Activated CD8-positive, alpha-beta T cell treated with anti-CD3 and anti-CD28 coated beads for 36 hours (primary cell): Measurements from ENCODE around the gene ZNF407. TPM values are rescaled to one million over a fixed set of nuclear protein-coding genes. Genes with fewer than 3 reads are reported as not detected.

Experiments
- ATAC-seq: fragments of 200-7000 bp; cut with Tn5 transposase; one replicate; pipeline ENCODE4 v1.10.0; 2021; ENCODE audit warnings: mild to moderate bottlenecking, moderate library complexity
- CTCF ChIA-PET: fragments of 350-600 bp; sonication (Branson Sonifier 250); formaldehyde crosslinking; loops from one replicate; lab custom pipeline; 2021; ENCODE audit warnings: antibody characterized with exemption; lab: Charles Lee
- POLR2A ChIA-PET: fragments of 350-600 bp; sonication (Branson Sonifier 250); formaldehyde crosslinking; loops from one replicate; lab custom pipeline; 2021; ENCODE audit warnings: antibody characterized with exemption; lab: Charles Lee
- DNase-seq: peaks from one replicate; pipeline ENCODE4 v3.0.0-alpha.2; 2020
- H3K27ac Mint-ChIP-seq: one replicate; pipeline ENCODE4 v1.8.0; 2021; ENCODE audit warnings: mild to moderate bottlenecking, mixed read lengths
- H3K27me3 Mint-ChIP-seq: one replicate; pipeline ENCODE4 v1.8.0; 2021; ENCODE audit warnings: mixed read lengths
- H3K36me3 Mint-ChIP-seq: one replicate; pipeline ENCODE4 v1.8.0; 2021; ENCODE audit warnings: low read depth, mixed read lengths
- H3K4me1 Mint-ChIP-seq: one replicate; pipeline ENCODE4 v1.8.0; 2021; ENCODE audit warnings: low read depth, mixed read lengths
- H3K4me3 Mint-ChIP-seq: one replicate; pipeline ENCODE4 v1.8.0; 2021; ENCODE audit warnings: mild to moderate bottlenecking, moderate library complexity, mixed read lengths
- H3K9me3 Mint-ChIP-seq: one replicate; pipeline ENCODE4 v1.8.0; 2021; ENCODE audit warnings: mixed read lengths
- CTCF ChIP-seq: fragments of 200-600 bp; IDR thresholded peaks from one replicate; pipeline ENCODE4 v1.8.0; 2022; ENCODE audit warnings: antibody characterized with exemption, mild to moderate bottlenecking
- intact Hi-C: fragments of 100-400 bp; cut with micrococcal nuclease; formaldehyde crosslinking; loops from one replicate; pipeline ENCODE4 v1.10.0; 2022
- total RNA-seq, 2 experiments: library from RNA; stranded (reverse); gene quantifications; one replicate each; pipeline ENCODE4 v1.2.3, GENCODE V29; 2021

Gene ZNF407
- total RNA-seq, 2 experiments from 2014 or later, result 9.9 to 10.8 TPM

- no peak for DNase-seq
- CTCF ChIA-PET, result no interaction called here
- no peak overlapping the region for H3K27ac Mint-ChIP-seq
- ATAC-seq, result no peak
- no peak for TF ChIP-seq CTCF
- H3K4me3 Mint-ChIP-seq, result no peak overlapping the region
- H3K27me3 Mint-ChIP-seq, result no peaks in the 10 kb centered on the region
- POLR2A ChIA-PET, result no interaction called here
- peaks cover 23% of the 10 kb centered on the region for H3K9me3 Mint-ChIP-seq
- intact Hi-C loops, result loop anchor here (10.0 kb wide), 1 partner anchor 78 kb away; no protein-coding TSS in a partner anchor
- H3K36me3 Mint-ChIP-seq, result peaks cover 11% of the 10 kb centered on the region
- peaks cover 28% of the 10 kb centered on the region for H3K4me1 Mint-ChIP-seq
Observed at GRCh38 chr18:75072672-75073371, 475.2 kb downstream of the ZNF407 start.

GRCh38 chr18:75073654-75074053 is 476.0 kb downstream of the ZNF407 start:
- Mint-ChIP-seq H3K4me1 (peaks cover 28% of the 10 kb centered on the region), H3K4me3 (no peak overlapping the region), H3K27me3 (no peaks in the 10 kb centered on the region), H3K27ac (no peak overlapping the region), H3K36me3 (peaks cover 11% of the 10 kb centered on the region), H3K9me3 (peaks cover 28% of the 10 kb centered on the region)
- CTCF ChIA-PET, result no interaction called here
- intact Hi-C loops, result loop anchor here (10.0 kb wide), 1 partner anchor 79 kb away; no protein-coding TSS in a partner anchor
- TF ChIP-seq CTCF, result no peak
- no peak for DNase-seq
- no peak for ATAC-seq
- POLR2A ChIA-PET, result no interaction called here

- H3K9me3 Mint-ChIP-seq, result peaks cover 34% of the 10 kb centered on the region
- CTCF ChIA-PET, result no interaction called here
- no peak for ATAC-seq
- H3K27me3 Mint-ChIP-seq, result no peaks in the 10 kb centered on the region
- H3K4me1 Mint-ChIP-seq, result peaks cover 27% of the 10 kb centered on the region
- DNase-seq, result no peak
- POLR2A ChIA-PET, result no interaction called here
- peaks cover 11% of the 10 kb centered on the region for H3K36me3 Mint-ChIP-seq
- no peak for TF ChIP-seq CTCF
- H3K27ac Mint-ChIP-seq, result no peak overlapping the region
- intact Hi-C loops, result loop anchor here (10.0 kb wide), 1 partner anchor 80 kb away; no protein-coding TSS in a partner anchor
- no peak overlapping the region for H3K4me3 Mint-ChIP-seq
Observed at GRCh38 chr18:75074196-75075015, 476.7 kb downstream of the ZNF407 start.

- no peaks in the 10 kb centered on the region for H3K27me3 Mint-ChIP-seq
- ATAC-seq (no peak), DNase-seq (no peak)
- H3K9me3 Mint-ChIP-seq, result peaks cover 34% of the 10 kb centered on the region
- peaks cover 11% of the 10 kb centered on the region for H3K36me3 Mint-ChIP-seq
- no peak overlapping the region for H3K27ac Mint-ChIP-seq
- CTCF ChIA-PET, result no interaction called here
- no peak for TF ChIP-seq CTCF
- POLR2A ChIA-PET, result no interaction called here
- intact Hi-C loops, result loop anchor here (10.0 kb wide), 1 partner anchor 80 kb away; no protein-coding TSS in a partner anchor
- peaks cover 21% of the 10 kb centered on the region for H3K4me1 Mint-ChIP-seq
- H3K4me3 Mint-ChIP-seq, result no peak overlapping the region
Observed at GRCh38 chr18:75075016-75075305, 477.3 kb downstream of the ZNF407 start.

GRCh38 chr18:75075429-75075841 is 477.8 kb downstream of the ZNF407 start:
- CTCF ChIA-PET, result no interaction called here
- no peak for DNase-seq

More at GRCh38 chr18:75075429-75075841, 477.8 kb downstream of the ZNF407 start:
- no peak for TF ChIP-seq CTCF
- Mint-ChIP-seq H3K36me3 (peaks cover 11% of the 10 kb centered on the region), H3K27me3 (no peaks in the 10 kb centered on the region), H3K27ac (no peak overlapping the region), H3K4me3 (no peak overlapping the region), H3K4me1 (peaks cover 16% of the 10 kb centered on the region), H3K9me3 (peaks cover 34% of the 10 kb centered on the region)
- no peak for ATAC-seq
- POLR2A ChIA-PET, result no interaction called here
- intact Hi-C loops, result loop anchor here (10.0 kb wide), 1 partner anchor 81 kb away; no protein-coding TSS in a partner anchor
